H1 (cell line): ENCODE measurements around the gene HAUS2. TPM values are rescaled to one million over a fixed set of nuclear protein-coding genes. Genes with fewer than 3 reads are reported as not detected.
A peak's percentile ranks its signal among the peaks of the same experiment; 100 is the strongest.

ENCODE experiments used
- CTCF ChIA-PET: fragments of 300-600 bp; sonication (Branson Sonifier 250); formaldehyde crosslinking; loops from one replicate; lab custom pipeline; 2021; ENCODE audit not compliant: partially characterized antibody; lab: Charles Lee
- POLR2A ChIA-PET: fragments of 300-600 bp; sonication (Branson Sonifier 250); formaldehyde crosslinking; loops from one replicate; lab custom pipeline; 2021; ENCODE audit warnings: inconsistent platforms; ENCODE audit not compliant: partially characterized antibody; lab: Charles Lee
- DNase-seq, 2 experiments: peaks; one replicate each; pipeline versions ENCODE4 v3.0.0 to v3.0.0-alpha.2; 2010 to 2022; ENCODE audit warnings: low spot score in 2 of 2, low read depth in 1 of 2, mixed read lengths in 1 of 2
- FAIRE-seq: peaks from 2 replicates; lab custom pipeline; 2011; peaks lifted over from hg19 to GRCh38; lab: Jason Lieb, UNC
- H2AFZ ChIP-seq: 2 replicates; pipeline ENCODE4 v1.8.1; 2012; ENCODE audit warnings: low read length, inconsistent platforms
- H2AK5ac ChIP-seq: 2 replicates; pipeline ENCODE4 v1.6.1; 2013; ENCODE audit warnings: low read depth, low read length
- H2BK120ac ChIP-seq: replicated peaks from 2 replicates; pipeline ENCODE3; 2013; ENCODE audit warnings: low read depth, low read length, inconsistent platforms
- H2BK12ac ChIP-seq: 2 replicates; pipeline ENCODE4 v1.6.1; 2013; ENCODE audit warnings: low read depth, low read length
- H2BK15ac ChIP-seq: 2 replicates; pipeline ENCODE4 v1.6.1; 2013; ENCODE audit warnings: low read length
- H2BK20ac ChIP-seq: 2 replicates; pipeline ENCODE4 v1.6.1; 2013; ENCODE audit warnings: low read length
- H2BK5ac ChIP-seq: 2 replicates; pipeline ENCODE4 v1.6.1; 2013; ENCODE audit warnings: low read depth, low read length
- H3K14ac ChIP-seq: 2 replicates; pipeline ENCODE4 v1.6.1; 2013; ENCODE audit warnings: inconsistent platforms; ENCODE audit not compliant: insufficient read length
- H3K18ac ChIP-seq: 2 replicates; pipeline ENCODE4 v1.6.1; 2013; ENCODE audit warnings: low read length; ENCODE audit errors: extremely low read depth
- H3K23ac ChIP-seq: 2 replicates; pipeline ENCODE4 v1.6.1; 2013; ENCODE audit warnings: inconsistent platforms; ENCODE audit not compliant: insufficient read length
- H3K23me2 ChIP-seq: 2 replicates; pipeline ENCODE4 v1.6.1; 2013; ENCODE audit warnings: low read depth, low read length
- H3K27ac ChIP-seq: 2 replicates; pipeline ENCODE4 v1.6.1; 2011; ENCODE audit warnings: low read depth, low read length, inconsistent platforms
- H3K27me3 ChIP-seq, 4 experiments: replicated peaks in 1 of 4; 1 replicate in 1 of 4; 2 replicates in 3 of 4; pipeline versions ENCODE4 v1.6.1 to v1.8.1; 2011 to 2013; ENCODE audit warnings: low read length in 3 of 4, mild to moderate bottlenecking in 3 of 4, inconsistent platforms in 2 of 4, mixed read lengths in 2 of 4, moderate library complexity in 1 of 4; ENCODE audit not compliant: control insufficient read depth in 3 of 4, insufficient read depth in 3 of 4; ENCODE audit errors: extremely low read depth in 1 of 4
- H3K36me3 ChIP-seq, 4 experiments: 2 replicates each; pipeline versions ENCODE4 v1.6.1 to v1.8.1; 2011 to 2013; ENCODE audit warnings: mild to moderate bottlenecking in 4 of 4, low read length in 3 of 4, moderate library complexity in 2 of 4, control low read depth in 1 of 4, inconsistent platforms in 1 of 4; ENCODE audit not compliant: insufficient read depth in 4 of 4, control insufficient read depth in 2 of 4
- H3K4ac ChIP-seq: replicated peaks from 2 replicates; pipeline ENCODE3; 2013; ENCODE audit warnings: low read length, low read depth, mixed read lengths, inconsistent platforms; ENCODE audit not compliant: insufficient read length
- H3K4me1 ChIP-seq, 4 experiments: replicated peaks in 1 of 4; 1 replicate in 1 of 4; 2 replicates in 3 of 4; pipeline versions ENCODE4 v1.6.1 to v1.8.1; 2011 to 2013; ENCODE audit warnings: low read length in 3 of 4, inconsistent platforms in 2 of 4, mixed read lengths in 1 of 4; ENCODE audit not compliant: insufficient read depth in 4 of 4, control insufficient read depth in 3 of 4
- H3K4me2 ChIP-seq, 2 experiments: 2 replicates each; pipeline versions ENCODE4 v1.6.1 to v1.8.1; 2011 to 2013; ENCODE audit warnings: low read depth in 2 of 2, low read length in 2 of 2, control low read depth in 1 of 2, inconsistent platforms in 1 of 2, mild to moderate bottlenecking in 1 of 2; ENCODE audit not compliant: insufficient read depth in 1 of 2
- H3K4me3 ChIP-seq, 4 experiments: fragments of 200-600, 300-600 bp in 1 of 4; sonication (generic), shearing (Covaris generic), sonication (Bioruptor Twin) in 1 of 4; 2 replicates each; pipeline versions ENCODE4 v1.5.1 to v1.8.1; 2011 to 2016; ENCODE audit warnings: low read length in 4 of 4, low read depth in 3 of 4, control low read depth in 2 of 4, inconsistent platforms in 2 of 4, mild to moderate bottlenecking in 2 of 4, mixed read lengths in 1 of 4, moderate library complexity in 1 of 4; ENCODE audit not compliant: insufficient read depth in 2 of 4; ENCODE audit errors: extremely low read depth in 1 of 4
- H3K56ac ChIP-seq: replicated peaks from 2 replicates; pipeline ENCODE3; 2013; ENCODE audit warnings: low read depth, mild to moderate bottlenecking, mixed read lengths, low read length, inconsistent platforms; ENCODE audit not compliant: insufficient read length
- H3K79me1 ChIP-seq: 2 replicates; pipeline ENCODE4 v1.6.1; 2013; ENCODE audit warnings: low read depth, low read length, control low read depth
- H3K79me2 ChIP-seq, 2 experiments: 2 replicates each; pipeline versions ENCODE4 v1.6.1 to v1.8.1; 2012 to 2013; ENCODE audit warnings: low read length in 2 of 2, mild to moderate bottlenecking in 2 of 2, inconsistent platforms in 1 of 2; ENCODE audit not compliant: insufficient read depth in 2 of 2, control insufficient read depth in 1 of 2
- H3K9ac ChIP-seq, 4 experiments: replicated peaks in 1 of 4; 1 replicate in 1 of 4; 2 replicates in 3 of 4; pipeline versions ENCODE4 v1.6.1 to v1.8.1; 2011 to 2013; ENCODE audit warnings: low read depth in 3 of 4, low read length in 3 of 4, control low read depth in 2 of 4, mild to moderate bottlenecking in 2 of 4, moderate library complexity in 2 of 4, inconsistent platforms in 1 of 4; ENCODE audit errors: extremely low read depth in 1 of 4
- H3K9me3 ChIP-seq, 2 experiments: 2 replicates each; pipeline versions ENCODE4 v1.6.1 to v1.8.1; 2012 to 2013; ENCODE audit warnings: mild to moderate bottlenecking in 2 of 2, moderate library complexity in 2 of 2, control low read depth in 1 of 2, inconsistent platforms in 1 of 2, low read depth in 1 of 2, low read length in 1 of 2, mixed read lengths in 1 of 2; ENCODE audit not compliant: insufficient read depth in 2 of 2
- H4K20me1 ChIP-seq, 2 experiments: replicated peaks in 1 of 2; 2 replicates each; pipeline versions ENCODE3 to v1.8.1; 2011 to 2013; ENCODE audit warnings: inconsistent platforms in 2 of 2, low read length in 2 of 2, mild to moderate bottlenecking in 1 of 2; ENCODE audit not compliant: insufficient read depth in 2 of 2, control insufficient read depth in 1 of 2
- H4K5ac ChIP-seq: 2 replicates; pipeline ENCODE4 v1.6.1; 2013; ENCODE audit warnings: low read length, low read depth, mixed read lengths, inconsistent platforms; ENCODE audit not compliant: insufficient read length
- H4K8ac ChIP-seq: 2 replicates; pipeline ENCODE4 v1.8.0; 2013; ENCODE audit warnings: mild to moderate bottlenecking, moderate library complexity, low read length, inconsistent platforms; ENCODE audit not compliant: insufficient read depth; ENCODE audit errors: extremely low read depth
- H4K91ac ChIP-seq: replicated peaks from 2 replicates; pipeline ENCODE3; 2013; ENCODE audit warnings: low read length, mixed read lengths, inconsistent platforms; ENCODE audit not compliant: insufficient read length
- ATF2 ChIP-seq: IDR thresholded peaks from 2 replicates; pipeline ENCODE4 v1.6.1; 2012; ENCODE audit warnings: low read length, inconsistent platforms
- CBX5 ChIP-seq: fragments of 300-800, 300-1000 bp; sonication (generic); IDR thresholded peaks from 2 replicates; pipeline ENCODE4 v1.7.1; 2016; ENCODE audit warnings: antibody characterized with exemption, low read length, low read depth
- CREB1 ChIP-seq: IDR thresholded peaks from 2 replicates; pipeline ENCODE4 v1.6.1; 2012; ENCODE audit warnings: inconsistent platforms
- KDM4A ChIP-seq: IDR thresholded peaks from one replicate; pipeline ENCODE4 v1.7.1; 2012; ENCODE audit warnings: low read depth, mild to moderate bottlenecking, moderate library complexity, low read length, inconsistent platforms; ENCODE audit not compliant: severe bottlenecking
- POLR2A ChIP-seq, 2 experiments: IDR thresholded peaks; 1 replicate in 1 of 2; 2 replicates in 1 of 2; pipeline ENCODE4 v1.6.1; 2011; ENCODE audit warnings: low read depth in 2 of 2, low read length in 2 of 2, mild to moderate bottlenecking in 2 of 2; ENCODE audit errors: control extremely low read depth in 1 of 2
- RAD21 ChIP-seq, 2 experiments: IDR thresholded peaks in 1 of 2; conservative IDR thresholded peaks in 1 of 2; 2 replicates each; pipeline ENCODE4 v1.6.1; 2011; ENCODE audit warnings: low read depth in 2 of 2, low read length in 2 of 2, improper control_type of control experiment in 1 of 2, inconsistent platforms in 1 of 2, mild to moderate bottlenecking in 1 of 2, moderate library complexity in 1 of 2
- SUZ12 ChIP-seq: fragments of 200-600 bp; sonication (generic); IDR thresholded peaks from 2 replicates; pipeline ENCODE4 v1.6.1; 2012; ENCODE audit warnings: mild to moderate bottlenecking, inconsistent platforms, low read length, moderate library complexity, mixed read lengths
- WGBS, 2 experiments: shearing (Covaris generic) in 1 of 2; methylation state at CpG; one replicate each; pipeline versions ENCODE4 v1.1.6 to v1.1.7; 2013 to 2015; ENCODE audit warnings: low lambda C conversion rate in 2 of 2, mixed read lengths in 2 of 2, inconsistent platforms in 1 of 2, low coverage in 1 of 2, missing lambda C conversion rate in 1 of 2; ENCODE audit not compliant: insufficient replicate concordance in 2 of 2, insufficient coverage in 1 of 2, insufficient read length in 1 of 2; ENCODE audit errors: extremely low coverage in 1 of 2, missing lambda C conversion rate in 1 of 2; 5-methylcytosine and 5-hydroxymethylcytosine counted together
- polyA plus RNA-seq, 7 experiments: library from polyadenylated mRNA; depleted of rRNA in 3 of 7; stranded (reverse) in 5 of 7; unstranded in 2 of 7; fragments of >200 nt in 5 of 7; fragments of 200-250 nt in 2 of 7; gene quantifications; 1 replicate in 5 of 7; 2 replicates in 1 of 7; 4 replicates in 1 of 7; pipeline versions ENCODE4 v1.2.1 to v1.2.3, GENCODE V29; 2011 to 2013; ENCODE audit warnings: missing spikeins in 2 of 7, mixed read lengths in 2 of 7
- total RNA-seq: library from RNA; stranded (reverse); fragmentation: NEBNext Ultra II Directional; extraction: Animal tissue kit (Norgen Biotek cat#: 25700); gene quantifications from 2 replicates; pipeline ENCODE4 v1.2.1, GENCODE V29; 2021

The HAUS2 gene
- total and polyA plus RNA-seq, 2 of the 8 experiments (the other 6 are each of a cell fraction or from before 2014, with no cell fraction given), result 12.1 to 33.5 TPM

- no peak for TF ChIP-seq CBX5
- no peak for TF ChIP-seq RAD21 (IDR thresholded peaks at IDR 0.05 in 1 of 2, conservative IDR thresholded peaks at IDR 0.05 in 1 of 2; ENCODE audit: low read depth in 2 of 2, low read length in 2 of 2)
- peak; percentile 56; the same call in 1 of the 2 replicates for TF ChIP-seq SUZ12
- TF ChIP-seq POLR2A (IDR thresholded peaks at IDR 0.05; ENCODE audit: control extremely low read depth in 1 of 2, low read depth in 2 of 2, low read length in 2 of 2), result no peak
- TF ChIP-seq CREB1, result no peak
- TF ChIP-seq KDM4A, result peak; percentile 46
- no peak for TF ChIP-seq ATF2
- H2AK5ac ChIP-seq, result 0 out of 2 replicates have a peak overlapping the region, but pooled peaks have one; percentile 53
- peak overlapping the region; percentile 67 to 80 (median 72) for H3K4me3 ChIP-seq
- peak overlapping the region; percentile 61; the same call in 1 of the 2 replicates for H2AFZ ChIP-seq
- no peak overlapping the region for H3K14ac ChIP-seq
- H2BK5ac ChIP-seq, result no peak overlapping the region
- peak overlapping the region; percentile 68; the same call in 1 of the 2 replicates for H2BK12ac ChIP-seq
- 17% methylated on average over 16 of the region's 16 CpGs; no CpG with 5 or more reads in 1 of the 2 experiments for WGBS, 2 experiments
- DNase-seq (no peak), FAIRE-seq (no peak)
- H4K91ac ChIP-seq, result no peak overlapping the region
- H4K20me1 ChIP-seq, result no peaks in the 10 kb centered on the region
- H3K9ac ChIP-seq, result peak overlapping the region in 3 of 4 experiments; percentile 56 to 66 (median 58); a peak in 6 of 7 replicates
- peaks cover 14% of the 10 kb centered on the region; the same call in 1 of the 2 replicates for H3K23me2 ChIP-seq
- 0 out of 2 replicates have a peak, but pooled peaks cover 4% of the 10 kb centered on the region for H3K79me1 ChIP-seq
- H3K9me3 ChIP-seq, result no peaks in the 10 kb centered on the region
- H3K27ac ChIP-seq, result no peak overlapping the region
- H3K36me3 ChIP-seq, result no peaks in the 10 kb centered on the region
- H3K4me2 ChIP-seq, result peak overlapping the region; percentile 83 to 95
- ChIA-PET POLR2A (interaction anchor here (0.6 to 2.2 kb wide), 8 partner anchors 8 to 245 kb away, joined by 3 to 9 read pairs (median 3); partner anchors contain the start of genes HAUS2 and LRRC57), CTCF (interaction anchor here (0.7 to 2.4 kb wide), 4 partner anchors 15 to 617 kb away, joined by 3 to 6 read pairs (median 4); no protein-coding TSS in a partner anchor)
- H3K27me3 ChIP-seq, result peaks cover 1 to 11% (median 9%) of the 10 kb centered on the region in 4 experiments
- H4K5ac ChIP-seq, result no peak overlapping the region
- H3K56ac ChIP-seq, result no peak overlapping the region
- H3K23ac ChIP-seq, result no peak overlapping the region
- no peaks in the 10 kb centered on the region; a peak in 3 of 7 replicates for H3K4me1 ChIP-seq
- H3K79me2 ChIP-seq, result no peaks in the 10 kb centered on the region
- no peak overlapping the region for H2BK20ac ChIP-seq
- H4K8ac ChIP-seq, result no peak overlapping the region
- no peak overlapping the region for H3K4ac ChIP-seq
- H3K18ac ChIP-seq, result peak overlapping the region; percentile 13
- no peak overlapping the region for H2BK120ac ChIP-seq
- H2BK15ac ChIP-seq, result 0 out of 2 replicates have a peak overlapping the region, but pooled peaks have one; percentile 11
These were observed 27.5 kb downstream of the HAUS2 start for GRCh38 chr15:42576040-42576594.
